Eye (tissue), 1 donor: ENCODE results near the gene SACM1L.

Experiments
- DNase-seq: peaks from one replicate; pipeline ENCODE4 v3.0.0-alpha.2; 2015

SACM1L gene

GRCh38 chr3:45792516-45793172, 103.4 kb downstream of the SACM1L start:
- DNase-seq, result no peak

GRCh38 chr3:45793482-45794176, 104.4 kb downstream of the SACM1L start:
- DNase-seq, result peak; percentile 24

GRCh38 chr3:45794177-45794560, 105.0 kb downstream of the SACM1L start:
- DNase-seq, result no peak

- DNase-seq, result no peak
Observed at GRCh38 chr3:45794660-45795059, 105.5 kb downstream of the SACM1L start.
